ENCODE measurements around the gene MPPED1. TPM values are rescaled to one million over a fixed set of nuclear protein-coding genes. Genes with fewer than 3 reads are reported as not detected.

Gene MPPED1
- total RNA-seq, 1 experiment from 2014 or later = not detected

DNA sequence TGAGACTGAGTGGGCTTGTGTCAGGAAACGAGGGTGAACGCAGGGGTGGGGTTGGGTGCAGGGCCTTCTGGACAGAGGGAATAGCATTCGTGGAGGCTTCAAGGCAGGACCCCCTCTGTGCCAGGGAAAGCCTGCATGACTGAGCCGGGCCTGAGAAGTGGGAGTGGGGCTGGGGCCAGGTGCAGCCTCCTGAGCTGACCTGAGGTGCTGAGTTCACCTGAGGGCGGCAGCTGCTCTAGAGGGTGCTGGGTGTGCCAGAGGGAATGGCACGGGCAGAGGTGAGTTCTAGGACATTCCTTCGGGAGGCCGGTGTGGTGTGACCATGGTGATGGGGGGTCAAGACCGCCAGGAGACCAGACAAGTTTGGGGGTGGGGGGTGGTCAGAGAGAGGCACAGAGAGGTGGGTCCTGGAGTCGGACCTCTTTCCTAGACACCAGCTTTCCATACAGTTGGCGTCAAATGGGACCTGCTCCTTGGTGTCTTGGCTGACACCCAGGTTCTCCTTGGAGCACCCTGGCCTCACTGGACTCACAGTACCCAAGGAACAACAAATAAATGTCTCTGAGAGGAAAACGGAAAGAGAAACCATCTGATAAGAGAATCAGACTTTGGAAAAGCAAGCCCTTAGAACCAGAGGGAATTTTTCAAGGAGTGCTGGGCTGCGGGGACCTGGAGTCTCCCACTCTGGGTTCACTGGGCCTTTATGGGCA lies 7.7 kb downstream of the MPPED1 start:
- CTCF ChIA-PET = no interaction called here
- Histone ChIP-seq H3K4me3 (ENCODE audit: low read depth, low read length, poor library complexity, severe bottlenecking) (no peak overlapping the region), H3K36me3 (ENCODE audit: insufficient read depth, low read length, poor library complexity, severe bottlenecking) (no peaks in the 10 kb centered on the region), H3K4me1 (ENCODE audit: insufficient read depth, low read length, poor library complexity, severe bottlenecking) (no peaks in the 10 kb centered on the region), H3K27ac (ENCODE audit: low read depth, low read length, poor library complexity, severe bottlenecking) (no peak overlapping the region), H3K27me3 (replicated peaks; ENCODE audit: insufficient read depth, low read depth, low read length, poor library complexity) (peaks cover 37% of the 10 kb centered on the region), H3K9me3 (ENCODE audit: low read depth, low read length, poor library complexity, severe bottlenecking) (no peaks in the 10 kb centered on the region)
- no TSS peak for BruUV-seq (replicated peaks)
- DNase-seq (ENCODE audit: low spot score) = no peak
- TF ChIP-seq, protein P1, sequence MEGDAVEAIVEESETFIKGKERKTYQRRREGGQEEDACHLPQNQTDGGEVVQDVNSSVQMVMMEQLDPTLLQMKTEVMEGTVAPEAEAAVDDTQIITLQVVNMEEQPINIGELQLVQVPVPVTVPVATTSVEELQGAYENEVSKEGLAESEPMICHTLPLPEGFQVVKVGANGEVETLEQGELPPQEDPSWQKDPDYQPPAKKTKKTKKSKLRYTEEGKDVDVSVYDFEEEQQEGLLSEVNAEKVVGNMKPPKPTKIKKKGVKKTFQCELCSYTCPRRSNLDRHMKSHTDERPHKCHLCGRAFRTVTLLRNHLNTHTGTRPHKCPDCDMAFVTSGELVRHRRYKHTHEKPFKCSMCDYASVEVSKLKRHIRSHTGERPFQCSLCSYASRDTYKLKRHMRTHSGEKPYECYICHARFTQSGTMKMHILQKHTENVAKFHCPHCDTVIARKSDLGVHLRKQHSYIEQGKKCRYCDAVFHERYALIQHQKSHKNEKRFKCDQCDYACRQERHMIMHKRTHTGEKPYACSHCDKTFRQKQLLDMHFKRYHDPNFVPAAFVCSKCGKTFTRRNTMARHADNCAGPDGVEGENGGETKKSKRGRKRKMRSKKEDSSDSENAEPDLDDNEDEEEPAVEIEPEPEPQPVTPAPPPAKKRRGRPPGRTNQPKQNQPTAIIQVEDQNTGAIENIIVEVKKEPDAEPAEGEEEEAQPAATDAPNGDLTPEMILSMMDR (conservative IDR thresholded peaks at IDR 0.05; ENCODE audit: low read depth, low read length) = no peak
- no peak for TF ChIP-seq EZH2 (IDR thresholded peaks at IDR 0.05; ENCODE audit: borderline replicate concordance, low read depth, low read length, poor library complexity, severe bottlenecking)
- POLR2A ChIA-PET (ENCODE audit: low non-redundant PET) = no interaction called here
- intact Hi-C loops (cut with micrococcal nuclease; ENCODE audit: unreplicated experiment) = no loop called here

DNA sequence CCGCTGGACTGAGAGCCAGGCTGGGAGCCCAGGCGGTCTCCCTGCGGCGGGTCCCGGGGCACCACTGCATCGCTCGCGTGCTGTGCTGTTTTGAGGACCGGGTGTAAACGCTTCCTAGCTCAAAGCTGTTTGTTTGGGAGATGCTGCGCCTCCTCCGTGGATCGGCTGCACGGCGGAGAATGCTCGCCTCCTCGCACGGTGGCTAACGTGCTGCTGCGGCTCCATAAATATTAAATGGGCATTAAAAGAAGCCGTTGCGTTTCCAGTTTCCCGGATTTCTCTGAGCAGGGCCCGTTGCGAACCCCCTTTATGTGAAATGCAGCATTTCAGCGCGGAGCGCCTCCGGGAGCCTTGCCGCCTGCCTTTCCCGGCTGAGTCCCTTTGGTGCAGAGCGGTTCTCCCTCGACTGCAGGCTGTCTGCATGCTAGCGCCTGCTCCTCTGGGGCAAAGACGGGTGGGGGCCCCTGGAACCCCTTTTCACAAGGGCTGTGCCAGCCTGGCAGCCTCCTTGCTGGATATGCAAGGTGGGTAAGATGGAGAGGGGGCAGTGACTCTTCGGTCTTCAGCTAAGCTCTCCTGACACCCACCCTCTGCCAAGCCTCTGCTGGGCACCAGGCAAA lies 9.3 kb downstream of the MPPED1 start:
- Histone ChIP-seq H3K27ac (ENCODE audit: low read depth, low read length, poor library complexity, severe bottlenecking) (no peak overlapping the region), H3K9me3 (ENCODE audit: low read depth, low read length, poor library complexity, severe bottlenecking) (no peaks in the 10 kb centered on the region), H3K27me3 (replicated peaks; ENCODE audit: insufficient read depth, low read depth, low read length, poor library complexity) (peaks cover 23% of the 10 kb centered on the region), H3K4me3 (ENCODE audit: low read depth, low read length, poor library complexity, severe bottlenecking) (no peak overlapping the region), H3K36me3 (ENCODE audit: insufficient read depth, low read length, poor library complexity, severe bottlenecking) (no peaks in the 10 kb centered on the region), H3K4me1 (ENCODE audit: insufficient read depth, low read length, poor library complexity, severe bottlenecking) (no peaks in the 10 kb centered on the region)
- no TSS peak for BruUV-seq (replicated peaks)
- intact Hi-C loops (cut with micrococcal nuclease; ENCODE audit: unreplicated experiment) = no loop called here
- TF ChIP-seq EZH2 (IDR thresholded peaks at IDR 0.05; ENCODE audit: borderline replicate concordance, low read depth, low read length, poor library complexity, severe bottlenecking) = no peak
- TF ChIP-seq, protein P1 (conservative IDR thresholded peaks at IDR 0.05; ENCODE audit: low read depth, low read length) = no peak
- POLR2A ChIA-PET (ENCODE audit: low non-redundant PET) = no interaction called here
- CTCF ChIA-PET = no interaction called here
- no peak for DNase-seq (ENCODE audit: low spot score)

DNA sequence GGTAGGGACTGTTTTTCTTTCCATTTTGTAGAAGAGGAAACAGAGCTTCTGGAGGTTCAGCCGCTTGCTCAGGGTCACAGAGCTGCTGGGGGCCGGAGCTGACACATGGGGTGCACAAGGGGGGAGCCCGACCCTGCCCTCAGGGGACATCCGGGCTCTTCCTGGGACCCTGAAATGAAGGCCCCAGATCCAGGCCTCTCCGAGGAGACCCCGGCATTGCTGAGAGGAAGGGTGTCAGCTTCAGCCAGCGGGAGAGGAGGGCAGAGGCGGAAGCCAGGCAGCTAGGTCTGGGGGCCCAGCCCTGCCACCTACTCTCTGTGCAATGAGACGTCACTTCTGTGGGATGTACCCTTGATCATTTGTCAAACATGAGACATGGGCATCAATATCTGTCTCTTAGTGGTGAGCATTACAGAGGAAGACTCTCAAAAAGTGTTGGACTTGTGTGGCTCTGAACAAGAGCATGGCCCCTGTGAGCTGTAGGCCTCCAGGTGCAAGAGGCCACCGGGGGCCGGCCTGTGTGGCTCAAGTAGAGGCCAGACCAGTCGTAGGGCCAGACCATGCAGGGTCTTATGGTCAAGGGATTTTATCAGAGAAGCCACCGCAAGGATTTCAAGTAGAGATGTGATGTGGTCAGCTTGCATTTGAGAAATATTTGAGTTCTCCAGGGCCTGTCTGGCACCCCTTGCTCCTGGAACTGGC lies 10.3 kb downstream of the MPPED1 start:
- ChIA-PET POLR2A (ENCODE audit: low non-redundant PET) (no interaction called here), CTCF (no interaction called here)
- no peaks in the 10 kb centered on the region for H3K4me1 ChIP-seq (ENCODE audit: insufficient read depth, low read length, poor library complexity, severe bottlenecking)
- no peak overlapping the region for H3K4me3 ChIP-seq (ENCODE audit: low read depth, low read length, poor library complexity, severe bottlenecking)
- H3K36me3 ChIP-seq (ENCODE audit: insufficient read depth, low read length, poor library complexity, severe bottlenecking) = no peaks in the 10 kb centered on the region
- intact Hi-C loops (cut with micrococcal nuclease; ENCODE audit: unreplicated experiment) = no loop called here
- peaks cover 14% of the 10 kb centered on the region for H3K27me3 ChIP-seq (replicated peaks; ENCODE audit: insufficient read depth, low read depth, low read length, poor library complexity)
- no peak for DNase-seq (ENCODE audit: low spot score)
- TF ChIP-seq EZH2 (IDR thresholded peaks at IDR 0.05; ENCODE audit: borderline replicate concordance, low read depth, low read length, poor library complexity, severe bottlenecking) = no peak
- H3K27ac ChIP-seq (ENCODE audit: low read depth, low read length, poor library complexity, severe bottlenecking) = no peak overlapping the region
- H3K9me3 ChIP-seq (ENCODE audit: low read depth, low read length, poor library complexity, severe bottlenecking) = no peaks in the 10 kb centered on the region
- no TSS peak for BruUV-seq (replicated peaks)

All from A673 (cell line).